GM12864 (cell line): Measurements from ENCODE around the gene PTER.

Experiments used
- DNase-seq: peaks from one replicate; pipeline ENCODE4 v3.0.0-alpha.2; 2011; ENCODE audit warnings: low read depth
- H3K4me3 ChIP-seq: 2 replicates; pipeline ENCODE4 v1.5.1; 2011; ENCODE audit warnings: mild to moderate bottlenecking, low read depth, low read length, control low read depth
- CTCF ChIP-seq: IDR thresholded peaks from 2 replicates; pipeline ENCODE4 v1.5.1; 2011; ENCODE audit warnings: low read depth, mild to moderate bottlenecking, moderate library complexity, low read length, control low read depth, inconsistent platforms; ENCODE audit errors: missing control alignments

PTER gene

DNA sequence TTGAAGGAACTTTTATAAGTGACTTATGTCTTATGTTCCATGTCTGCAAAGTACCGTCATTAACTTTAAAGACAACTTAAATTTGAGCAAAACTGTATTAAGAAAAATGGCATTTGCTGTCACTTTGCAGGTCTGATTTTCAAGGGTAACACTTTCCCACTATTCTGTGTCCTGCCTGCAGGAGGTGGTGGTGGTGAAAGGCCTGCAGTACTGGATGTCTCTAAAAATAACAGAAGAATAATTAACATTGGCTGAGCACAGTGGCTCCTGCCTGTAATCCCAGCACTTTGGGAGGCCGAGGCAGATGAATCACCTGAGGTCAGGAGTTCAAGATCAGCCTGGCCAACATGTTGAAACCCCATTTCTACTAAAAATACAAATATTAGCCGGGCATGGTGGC is 13.2 kb upstream of the PTER start:
- no peak for DNase-seq
- TF ChIP-seq CTCF = no peak
- no peak overlapping the region for H3K4me3 ChIP-seq

DNA sequence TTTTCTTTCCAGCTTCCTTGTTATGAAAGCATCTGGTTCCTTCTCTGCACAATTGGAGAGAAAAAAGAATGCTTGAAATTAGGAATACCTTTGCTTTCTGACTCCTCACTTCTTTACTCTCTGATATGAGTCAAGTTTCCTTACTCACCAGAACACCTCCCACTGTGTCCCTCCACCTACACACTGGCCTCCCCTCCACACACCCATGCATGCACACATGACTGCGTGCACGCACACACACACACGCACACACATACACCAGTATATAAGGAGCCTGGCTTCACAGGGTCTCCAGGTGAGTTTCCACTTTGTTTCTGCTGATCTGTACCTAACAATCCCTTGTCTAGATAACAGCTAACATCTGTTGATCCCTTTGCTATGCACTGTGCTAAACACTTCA is 11.4 kb upstream of the PTER start:
- no peak for DNase-seq
- no peak overlapping the region for H3K4me3 ChIP-seq
- TF ChIP-seq CTCF = no peak

GRCh38 chr10:16429539-16429938 is 7.3 kb upstream of the PTER start:
- no peak overlapping the region for H3K4me3 ChIP-seq
- TF ChIP-seq CTCF = no peak
- DNase-seq = no peak

DNA sequence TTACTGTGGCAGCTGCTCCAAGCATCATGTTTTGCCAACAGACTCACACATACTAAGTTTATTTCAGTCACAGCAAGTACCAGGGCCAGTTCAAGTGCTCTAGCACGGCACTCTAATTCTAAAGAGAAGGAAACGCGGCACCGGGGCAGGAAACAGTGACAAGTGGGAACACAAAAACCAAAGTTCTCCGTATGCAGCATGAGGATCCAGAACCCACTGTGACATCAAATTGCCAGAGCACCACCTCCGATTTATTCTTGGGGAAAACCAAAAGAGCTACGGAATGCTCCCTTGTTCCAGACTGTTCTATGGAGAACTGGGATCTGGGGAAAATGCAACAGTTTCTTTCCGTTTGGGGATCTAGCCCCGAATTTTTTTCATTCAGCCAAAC is 448 bp upstream of the PTER start:
- peak overlapping the region; percentile 77 for H3K4me3 ChIP-seq
- no peak for DNase-seq
- TF ChIP-seq CTCF = no peak

GRCh38 chr10:16437540-16437894 is 707 bp downstream of the PTER start:
- TF ChIP-seq CTCF = no peak
- no peak for DNase-seq
- H3K4me3 ChIP-seq = peak overlapping the region; percentile 77

DNA sequence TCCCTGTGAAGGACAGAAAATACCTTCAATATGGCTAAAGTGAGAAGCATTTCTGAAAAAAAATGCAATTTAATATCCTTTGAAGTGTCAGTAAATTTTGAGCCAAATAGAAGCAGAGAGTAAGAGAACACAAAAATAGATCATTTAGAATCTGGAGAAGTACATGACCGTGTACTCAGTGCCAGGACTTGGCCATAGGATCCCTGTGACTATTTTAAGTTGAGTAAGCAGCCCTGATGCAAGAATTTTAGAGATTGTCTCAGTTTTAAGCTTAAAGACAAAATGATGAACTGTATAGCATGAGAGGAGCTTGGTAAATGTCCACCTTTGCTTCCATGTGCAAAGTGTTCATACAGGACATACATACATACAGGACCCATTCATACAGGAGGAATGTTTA is 2.5 kb downstream of the PTER start:
- DNase-seq = no peak
- no peak overlapping the region for H3K4me3 ChIP-seq
- TF ChIP-seq CTCF = no peak

GRCh38 chr10:16440396-16441133 is 3.8 kb downstream of the PTER start:
- H3K4me3 ChIP-seq = peak overlapping the region; percentile 22
- no peak for DNase-seq
- TF ChIP-seq CTCF = no peak
